ENCODE data around the gene PPP1R14C. TPM values are rescaled to one million over a fixed set of nuclear protein-coding genes. Genes with fewer than 3 reads are reported as not detected.

Gene PPP1R14C
- total and polyA plus RNA-seq, 2 donors (not counting 1 experiment from before 2014, with no cell fraction given) = 0.17 TPM; not detected in 1

- Histone ChIP-seq H2AFZ (ENCODE audit: low read length) (no peak overlapping the region), H3K27me3 (ENCODE audit: control insufficient read depth, insufficient read depth, low read length) (no peaks in the 10 kb centered on the region), H3K36me3 (ENCODE audit: control insufficient read depth, insufficient read depth, low read length) (no peaks in the 10 kb centered on the region), H3K4me3 (replicated peaks in 1 of 4; ENCODE audit: control extremely low read depth in 1 of 4, insufficient read depth in 1 of 4, low read depth in 3 of 4, low read length in 4 of 4) (no peak overlapping the region), H3K4me2 (ENCODE audit: extremely low read depth, insufficient read depth, low read length) (no peak overlapping the region), H3K79me2 (ENCODE audit: control insufficient read depth, insufficient read depth, low read length) (no peaks in the 10 kb centered on the region), H3K9me3 (ENCODE audit: control insufficient read depth, insufficient read depth, low read depth, low read length) (no peaks in the 10 kb centered on the region), H3K9ac (ENCODE audit: insufficient read depth, low read length) (no peak overlapping the region), H3K4me1 (ENCODE audit: control insufficient read depth, extremely low read depth, insufficient read depth, low read length) (peaks cover 6% of the 10 kb centered on the region), H3K27ac (ENCODE audit: insufficient read depth, low read length) (no peak overlapping the region), H4K20me1 (ENCODE audit: control insufficient read depth, extremely low read depth, insufficient read depth, low read length) (no peaks in the 10 kb centered on the region)
- DNase-seq (ENCODE audit: low read depth in 2 of 2) = no peak
- TF ChIP-seq EZH2 (IDR thresholded peaks at IDR 0.05; ENCODE audit: low read length, missing control alignments) (no peak), CTCF (conservative IDR thresholded peaks at IDR 0.05 in 1 of 2, IDR thresholded peaks at IDR 0.05 in 1 of 2; ENCODE audit: low read depth in 1 of 2, low read length in 2 of 2) (no peak)
These were observed 126.4 kb downstream of the PPP1R14C start for GRCh38 chr6:150269130-150269856.

GRCh38 chr6:150269857-150270223, 127.0 kb downstream of the PPP1R14C start:
- no peak overlapping the region for H3K4me3 ChIP-seq (replicated peaks in 1 of 4; ENCODE audit: control extremely low read depth in 1 of 4, insufficient read depth in 1 of 4, low read depth in 3 of 4, low read length in 4 of 4)
- no peaks in the 10 kb centered on the region for H3K27me3 ChIP-seq (ENCODE audit: control insufficient read depth, insufficient read depth, low read length)
- H3K79me2 ChIP-seq (ENCODE audit: control insufficient read depth, insufficient read depth, low read length) = no peaks in the 10 kb centered on the region
- H3K4me2 ChIP-seq (ENCODE audit: extremely low read depth, insufficient read depth, low read length) = no peak overlapping the region
- TF ChIP-seq EZH2 (IDR thresholded peaks at IDR 0.05; ENCODE audit: low read length, missing control alignments) = no peak
- no peak for TF ChIP-seq CTCF (conservative IDR thresholded peaks at IDR 0.05 in 1 of 2, IDR thresholded peaks at IDR 0.05 in 1 of 2; ENCODE audit: low read depth in 1 of 2, low read length in 2 of 2)
- H3K27ac ChIP-seq (ENCODE audit: insufficient read depth, low read length) = no peak overlapping the region
- H3K4me1 ChIP-seq (ENCODE audit: control insufficient read depth, extremely low read depth, insufficient read depth, low read length) = peaks cover 6% of the 10 kb centered on the region
- H2AFZ ChIP-seq (ENCODE audit: low read length) = no peak overlapping the region
- no peaks in the 10 kb centered on the region for H3K36me3 ChIP-seq (ENCODE audit: control insufficient read depth, insufficient read depth, low read length)
- H3K9ac ChIP-seq (ENCODE audit: insufficient read depth, low read length) = no peak overlapping the region
- H4K20me1 ChIP-seq (ENCODE audit: control insufficient read depth, extremely low read depth, insufficient read depth, low read length) = no peaks in the 10 kb centered on the region
- peak in 1 of 2 donors; percentile 96 for DNase-seq (ENCODE audit: low read depth in 2 of 2)
- no peaks in the 10 kb centered on the region for H3K9me3 ChIP-seq (ENCODE audit: control insufficient read depth, insufficient read depth, low read depth, low read length)

GRCh38 chr6:150270330-150271052, 127.6 kb downstream of the PPP1R14C start:
- TF ChIP-seq EZH2 (IDR thresholded peaks at IDR 0.05; ENCODE audit: low read length, missing control alignments) (no peak), CTCF (conservative IDR thresholded peaks at IDR 0.05 in 1 of 2, IDR thresholded peaks at IDR 0.05 in 1 of 2; ENCODE audit: low read depth in 1 of 2, low read length in 2 of 2) (no peak)
- DNase-seq (ENCODE audit: low read depth in 2 of 2) = no peak
- H3K4me2 ChIP-seq (ENCODE audit: extremely low read depth, insufficient read depth, low read length) = no peak overlapping the region
- H2AFZ ChIP-seq (ENCODE audit: low read length) = no peak overlapping the region
- no peak overlapping the region for H3K27ac ChIP-seq (ENCODE audit: insufficient read depth, low read length)
- no peaks in the 10 kb centered on the region for H3K9me3 ChIP-seq (ENCODE audit: control insufficient read depth, insufficient read depth, low read depth, low read length)
- H3K27me3 ChIP-seq (ENCODE audit: control insufficient read depth, insufficient read depth, low read length) = no peaks in the 10 kb centered on the region
- H3K36me3 ChIP-seq (ENCODE audit: control insufficient read depth, insufficient read depth, low read length) = no peaks in the 10 kb centered on the region
- H3K79me2 ChIP-seq (ENCODE audit: control insufficient read depth, insufficient read depth, low read length) = no peaks in the 10 kb centered on the region
- H4K20me1 ChIP-seq (ENCODE audit: control insufficient read depth, extremely low read depth, insufficient read depth, low read length) = no peaks in the 10 kb centered on the region
- H3K4me3 ChIP-seq (replicated peaks in 1 of 4; ENCODE audit: control extremely low read depth in 1 of 4, insufficient read depth in 1 of 4, low read depth in 3 of 4, low read length in 4 of 4) = no peak overlapping the region
- peaks cover 6% of the 10 kb centered on the region for H3K4me1 ChIP-seq (ENCODE audit: control insufficient read depth, extremely low read depth, insufficient read depth, low read length)
- H3K9ac ChIP-seq (ENCODE audit: insufficient read depth, low read length) = no peak overlapping the region

Measured in fibroblast of lung (primary cell).